HG03432 (cell line): ENCODE measurements around the gene FAM135A.
"Not testable (repeated sequence)": the region's sequence is repeated elsewhere in the genome, so short reads cannot be mapped to it uniquely, and the experiment has no call there.

ENCODE experiments used
- ATAC-seq: cut with Tn5 transposase; IDR thresholded peaks from one replicate; pipeline ENCODE4 v1.9.1; 2021; ENCODE audit warnings: mild to moderate bottlenecking, moderate library complexity; ENCODE audit not compliant: unreplicated experiment

FAM135A gene

GRCh38 chr6:70531133-70531532 is 117.8 kb downstream of the FAM135A start:
- ATAC-seq, result no peak

GRCh38 chr6:70537266-70537665 is 124.0 kb downstream of the FAM135A start:
- no peak for ATAC-seq

- peak; percentile 85 for ATAC-seq
Measured at GRCh38 chr6:70538376-70538775, 125.1 kb downstream of the FAM135A start.

- no peak for ATAC-seq
Measured at GRCh38 chr6:70547313-70547712, 134.0 kb downstream of the FAM135A start.

- ATAC-seq, result no peak
Measured at GRCh38 chr6:70547905-70548304, 134.6 kb downstream of the FAM135A start.

GRCh38 chr6:70549327-70549726 is 136.0 kb downstream of the FAM135A start:
- no peak for ATAC-seq

GRCh38 chr6:70551566-70551965 is 138.3 kb downstream of the FAM135A start:
- no peak for ATAC-seq

GRCh38 chr6:70552286-70552940 is 139.1 kb downstream of the FAM135A start:
- not testable (repeated sequence) for ATAC-seq

- ATAC-seq, result no peak
Measured at GRCh38 chr6:70552974-70553373, 139.7 kb downstream of the FAM135A start.

GRCh38 chr6:70557998-70558397 is 144.7 kb downstream of the FAM135A start:
- ATAC-seq, result no peak

- ATAC-seq, result not testable (repeated sequence)
Measured at GRCh38 chr6:70562401-70562800, 149.1 kb downstream of the FAM135A start.

- ATAC-seq, result no peak
Measured at GRCh38 chr6:70563530-70563929, 150.2 kb downstream of the FAM135A start.

GRCh38 chr6:70566751-70567382 is 153.6 kb downstream of the FAM135A start, which contains the start of gene SDHAF4:
Gene SDHAF4, plus strand, starts transcription at chr6:70566930. Its CDS starts 11 bp downstream, at chr6:70566941.
- peak; percentile 99 for ATAC-seq

- no peak for ATAC-seq
Measured at GRCh38 chr6:70574643-70575042, 161.3 kb downstream of the FAM135A start.

GRCh38 chr6:70575899-70576495 is 162.7 kb downstream of the FAM135A start:
- ATAC-seq, result no peak

- ATAC-seq, result peak; percentile 99
Measured at GRCh38 chr6:70586114-70586513, 172.8 kb downstream of the FAM135A start.

GRCh38 chr6:70590400-70590799 is 177.1 kb downstream of the FAM135A start:
- no peak for ATAC-seq

- ATAC-seq, result no peak
Measured at GRCh38 chr6:70592391-70593117, 179.2 kb downstream of the FAM135A start.

GRCh38 chr6:70593118-70593486 is 179.8 kb downstream of the FAM135A start:
- ATAC-seq, result no peak

- ATAC-seq, result no peak
Measured at GRCh38 chr6:70599187-70599586, 185.9 kb downstream of the FAM135A start.

- no peak for ATAC-seq
Measured at GRCh38 chr6:70601014-70601413, 187.7 kb downstream of the FAM135A start.

GRCh38 chr6:70604254-70604653 is 190.9 kb downstream of the FAM135A start:
- no peak for ATAC-seq
